Colonic mucosa (tissue), 4 donors: ENCODE results near the gene ZBTB8A. TPM values are rescaled to one million over a fixed set of nuclear protein-coding genes. Genes with fewer than 3 reads are reported as not detected.
"Not testable (repeated sequence)": the region's sequence is repeated elsewhere in the genome, so short reads cannot be mapped to it uniquely, and the experiment has no call there.

ENCODE experiments used
- DNase-seq: peaks from one replicate; pipeline ENCODE4 v3.0.0-alpha.2; 2020
- H3K27ac ChIP-seq: fragments of 200-600 bp; one replicate; pipeline ENCODE4 v1.8.0; 2021
- H3K27me3 ChIP-seq: fragments of 200-600 bp; one replicate; pipeline ENCODE4 v1.8.0; 2021
- H3K36me3 ChIP-seq: fragments of 200-600 bp; one replicate; pipeline ENCODE4 v1.8.0; 2021
- H3K4me1 ChIP-seq: fragments of 200-600 bp; one replicate; pipeline ENCODE4 v1.8.0; 2021; ENCODE audit warnings: mild to moderate bottlenecking
- H3K4me3 ChIP-seq: fragments of 200-600 bp; one replicate; pipeline ENCODE4 v1.8.0; 2021
- H3K9ac ChIP-seq, 2 donors: one replicate each; pipeline ENCODE4 v1.7.0; 2013; ENCODE audit warnings: control low read depth in 2 of 2, low read depth in 2 of 2, low read length in 2 of 2
- H3K9me3 ChIP-seq: fragments of 200-600 bp; one replicate; pipeline ENCODE4 v1.8.0; 2021
- CTCF ChIP-seq: fragments of 200-600 bp; IDR thresholded peaks from one replicate; pipeline ENCODE4 v1.8.0; 2022; ENCODE audit warnings: antibody characterized with exemption, mild to moderate bottlenecking
- intact Hi-C: fragments of 100-400 bp; cut with DNase I; formaldehyde crosslinking; loops from one replicate; pipeline ENCODE4 v1.14.1; 2022
- total RNA-seq, 2 donors: library from RNA; stranded (reverse); fragmentation: NEBNext Ultra II Directional in 1 of 2; extraction: Animal tissue kit (Norgen Biotek cat#: 25700) in 1 of 2; gene quantifications; one replicate each; pipeline ENCODE4 v1.2.1, GENCODE V29; 2021
- donor health status: healthy.
- donor health status: DM: no; HTN: no; CAD: no.
- donor health status: DM: no; HTN: no; CAD: no.

ZBTB8A gene
- total RNA-seq, 2 donors from 2014 or later: 6.5 to 7.1 TPM

- intact Hi-C loops: no loop called here
- Histone ChIP-seq H3K4me1 (no peaks in the 10 kb centered on the region), H3K27ac (no peak overlapping the region), H3K9me3 (no peaks in the 10 kb centered on the region), H3K4me3 (no peak overlapping the region), H3K27me3 (no peaks in the 10 kb centered on the region), H3K9ac (no peak overlapping the region), H3K36me3 (no peaks in the 10 kb centered on the region)
- DNase-seq: no peak
- no peak for TF ChIP-seq CTCF
These were observed 10.4 kb downstream of the ZBTB8A start for GRCh38 chr1:32549616-32550015.

GRCh38 chr1:32554288-32554687 lies 15.1 kb downstream of the ZBTB8A start:
- Histone ChIP-seq H3K36me3 (no peaks in the 10 kb centered on the region), H3K27me3 (no peaks in the 10 kb centered on the region), H3K9me3 (no peaks in the 10 kb centered on the region), H3K27ac (no peak overlapping the region), H3K9ac (no peak overlapping the region), H3K4me3 (no peak overlapping the region), H3K4me1 (no peaks in the 10 kb centered on the region)
- intact Hi-C loops: no loop called here
- TF ChIP-seq CTCF: no peak
- no peak for DNase-seq

GRCh38 chr1:32557035-32557434 lies 17.8 kb downstream of the ZBTB8A start:
- H3K36me3 ChIP-seq, intact Hi-C loops, H3K27me3 ChIP-seq, H3K4me1 ChIP-seq, DNase-seq, H3K4me3 ChIP-seq, H3K9ac ChIP-seq, H3K9me3 ChIP-seq, H3K27ac ChIP-seq: not testable (repeated sequence)

- H3K27ac ChIP-seq: no peak overlapping the region
- no peaks in the 10 kb centered on the region for H3K9me3 ChIP-seq
- intact Hi-C loops: no loop called here
- no peak overlapping the region for H3K4me3 ChIP-seq
- no peaks in the 10 kb centered on the region for H3K27me3 ChIP-seq
- no peaks in the 10 kb centered on the region for H3K36me3 ChIP-seq
- no peak for TF ChIP-seq CTCF
- no peak overlapping the region for H3K9ac ChIP-seq
- no peaks in the 10 kb centered on the region for H3K4me1 ChIP-seq
- no peak for DNase-seq
These were observed 18.6 kb downstream of the ZBTB8A start for GRCh38 chr1:32557812-32558211.

- intact Hi-C loops: no loop called here
- no peaks in the 10 kb centered on the region for H3K36me3 ChIP-seq
- no peaks in the 10 kb centered on the region for H3K4me1 ChIP-seq
- no peak for TF ChIP-seq CTCF
- H3K9me3 ChIP-seq: no peaks in the 10 kb centered on the region
- DNase-seq: no peak
- H3K27ac ChIP-seq: no peak overlapping the region
- H3K9ac ChIP-seq: no peak overlapping the region
- no peaks in the 10 kb centered on the region for H3K27me3 ChIP-seq
- H3K4me3 ChIP-seq: no peak overlapping the region
These were observed 29.7 kb downstream of the ZBTB8A start for GRCh38 chr1:32568929-32569328.

- no peak overlapping the region for H3K27ac ChIP-seq
- no peak overlapping the region for H3K4me3 ChIP-seq
- no peak overlapping the region for H3K9ac ChIP-seq
- intact Hi-C loops: no loop called here
- no peaks in the 10 kb centered on the region for H3K27me3 ChIP-seq
- no peaks in the 10 kb centered on the region for H3K4me1 ChIP-seq
- no peaks in the 10 kb centered on the region for H3K9me3 ChIP-seq
- H3K36me3 ChIP-seq: no peaks in the 10 kb centered on the region
- DNase-seq: no peak
- no peak for TF ChIP-seq CTCF
These were observed 41.3 kb downstream of the ZBTB8A start for GRCh38 chr1:32580348-32581017.
